CD4-positive, CD25-positive, alpha-beta regulatory T cell (primary cell): ENCODE results near the gene PCDHGC3. TPM values are rescaled to one million over a fixed set of nuclear protein-coding genes. Genes with fewer than 3 reads are reported as not detected.
A peak's percentile ranks its signal among the peaks of the same experiment; 100 is the strongest.
"Not testable (repeated sequence)": the region's sequence is repeated elsewhere in the genome, so short reads cannot be mapped to it uniquely, and the experiment has no call there.

ENCODE experiments used
- ATAC-seq, 2 donors: fragments of 150-1000 bp; cut with Tn5 transposase; one replicate each; pipeline ENCODE4 v1.10.0; 2021; ENCODE audit warnings: low read depth in 2 of 2, moderate number of reproducible peaks in 2 of 2, moderate library complexity in 1 of 2
- DNase-seq, 3 donors: peaks; one replicate each; pipeline versions ENCODE4 v3.0.0 to v3.0.0-alpha.2; 2012 to 2022; ENCODE audit warnings: mixed read lengths in 1 of 3
- H3K27ac ChIP-seq: one replicate; pipeline ENCODE4 v1.7.0; 2013; ENCODE audit warnings: mild to moderate bottlenecking, low read length; ENCODE audit not compliant: insufficient read depth, poor library complexity, severe bottlenecking
- H3K27me3 ChIP-seq: one replicate; pipeline ENCODE4 v1.7.0; 2013; ENCODE audit warnings: low read length; ENCODE audit not compliant: control insufficient read depth, insufficient read depth
- H3K36me3 ChIP-seq: one replicate; pipeline ENCODE4 v1.7.0; 2013; ENCODE audit warnings: mild to moderate bottlenecking, low read length, moderate library complexity; ENCODE audit not compliant: control insufficient read depth, insufficient read depth
- H3K4me1 ChIP-seq: 2 replicates; pipeline ENCODE4 v1.7.0; 2013; ENCODE audit warnings: mild to moderate bottlenecking, low read length; ENCODE audit not compliant: insufficient read depth, control insufficient read depth, poor library complexity, severe bottlenecking
- H3K4me3 ChIP-seq: one replicate; pipeline ENCODE4 v1.7.0; 2013; ENCODE audit warnings: low read depth, mild to moderate bottlenecking, low read length, moderate library complexity
- H3K9me3 ChIP-seq, 2 experiments: 1 replicate in 1 of 2; 2 replicates in 1 of 2; pipeline ENCODE4 v1.7.0; 2013; ENCODE audit warnings: low read length in 2 of 2, mild to moderate bottlenecking in 1 of 2, moderate library complexity in 1 of 2; ENCODE audit not compliant: control insufficient read depth in 2 of 2
- H3K27ac Mint-ChIP-seq, 3 donors: one replicate each; pipeline ENCODE4 v1.8.0; 2020 to 2022; ENCODE audit warnings: mild to moderate bottlenecking in 3 of 3, mixed read lengths in 3 of 3, moderate library complexity in 2 of 3
- H3K27me3 Mint-ChIP-seq: one replicate; pipeline ENCODE4 v1.8.0; 2022; ENCODE audit warnings: mild to moderate bottlenecking, mixed read lengths
- H3K36me3 Mint-ChIP-seq: one replicate; pipeline ENCODE4 v1.8.0; 2020; ENCODE audit warnings: mixed read lengths
- H3K4me1 Mint-ChIP-seq, 4 donors: one replicate each; pipeline ENCODE4 v1.8.0; 2020 to 2022; ENCODE audit warnings: mixed read lengths in 4 of 4, mild to moderate bottlenecking in 1 of 4
- H3K4me3 Mint-ChIP-seq, 4 donors: one replicate each; pipeline ENCODE4 v1.8.0; 2020 to 2022; ENCODE audit warnings: mild to moderate bottlenecking in 4 of 4, mixed read lengths in 4 of 4, moderate library complexity in 3 of 4
- H3K9me3 Mint-ChIP-seq, 7 donors: one replicate each; pipeline ENCODE4 v1.8.0; 2020 to 2022; ENCODE audit warnings: mixed read lengths in 7 of 7, mild to moderate bottlenecking in 3 of 7, moderate library complexity in 2 of 7
- polyA plus RNA-seq, 4 donors: library from polyadenylated mRNA; unstranded; fragments of 300-500 nt; fragmentation: Illumina TruSeq; gene quantifications; one replicate each; pipeline ENCODE4 v1.2.3, GENCODE V29; 2021
- total RNA-seq: library from RNA; stranded (reverse); gene quantifications from one replicate; pipeline ENCODE4 v1.2.3, GENCODE V29; 2022

Gene PCDHGC3
- 0.35 TPM for total RNA-seq
- polyA plus RNA-seq, result under 1 TPM in 1 of 4 donors, not detected in 3; 0.09 TPM

DNA sequence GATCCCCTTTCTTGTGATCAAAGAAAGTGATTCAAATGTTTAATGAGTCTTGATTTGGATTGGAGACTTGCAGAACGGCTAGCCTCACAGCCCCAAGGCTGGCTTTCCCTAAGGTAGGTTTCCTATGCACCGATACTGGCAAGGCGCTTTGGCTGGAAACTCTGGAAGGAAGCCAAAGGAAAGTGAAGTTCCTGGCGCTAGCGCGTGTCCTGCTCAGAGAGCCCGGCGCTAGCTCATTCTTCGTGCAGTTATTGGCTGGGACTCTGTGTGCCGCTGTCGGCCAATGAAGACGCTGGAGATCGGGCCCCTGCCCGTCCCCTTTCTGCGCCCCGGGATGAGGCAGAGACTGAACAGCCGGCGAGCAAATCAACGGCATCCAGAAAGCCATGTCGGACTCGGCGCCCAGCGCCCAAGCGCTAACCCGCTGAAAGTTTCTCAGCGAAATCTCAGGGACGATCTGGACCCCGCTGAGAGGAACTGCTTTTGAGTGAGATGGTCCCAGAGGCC lies at the start of gene PCDHGC3:
Gene PCDHGC3 (plus strand): TSS at position 342 of the 507 bp plus-strand sequence. CDS start 151 bp downstream, at position 493.
- no peaks in the 10 kb centered on the region for H3K36me3 Mint-ChIP-seq
- peak within 1 kb of the TSS; percentile 4 to 90 (median 81) for H3K4me3 Mint-ChIP-seq
- Histone ChIP-seq H3K36me3 (no peaks in the 10 kb centered on the region), H3K4me1 (peaks cover 17% of the 10 kb centered on the region), H3K27ac (no peak within 1 kb of the TSS), H3K4me3 (peak within 1 kb of the TSS; percentile 32), H3K27me3 (peaks cover 47% of the 10 kb centered on the region), H3K9me3 (no peaks in the 10 kb centered on the region)
- ATAC-seq (peak; percentile 58 to 59), DNase-seq (peak in 1 of 3 donors; percentile 28)
- H3K4me1 Mint-ChIP-seq, result peaks cover 0 to 22% (median 10%) of the 10 kb centered on the region in 4 donors
- peaks cover 0 to 1% (median 0%) of the 10 kb centered on the region in 7 donors for H3K9me3 Mint-ChIP-seq
- peak within 1 kb of the TSS in 1 of 3 donors; percentile 44 for H3K27ac Mint-ChIP-seq
- H3K27me3 Mint-ChIP-seq, result peaks cover 67% of the 10 kb centered on the region

DNA sequence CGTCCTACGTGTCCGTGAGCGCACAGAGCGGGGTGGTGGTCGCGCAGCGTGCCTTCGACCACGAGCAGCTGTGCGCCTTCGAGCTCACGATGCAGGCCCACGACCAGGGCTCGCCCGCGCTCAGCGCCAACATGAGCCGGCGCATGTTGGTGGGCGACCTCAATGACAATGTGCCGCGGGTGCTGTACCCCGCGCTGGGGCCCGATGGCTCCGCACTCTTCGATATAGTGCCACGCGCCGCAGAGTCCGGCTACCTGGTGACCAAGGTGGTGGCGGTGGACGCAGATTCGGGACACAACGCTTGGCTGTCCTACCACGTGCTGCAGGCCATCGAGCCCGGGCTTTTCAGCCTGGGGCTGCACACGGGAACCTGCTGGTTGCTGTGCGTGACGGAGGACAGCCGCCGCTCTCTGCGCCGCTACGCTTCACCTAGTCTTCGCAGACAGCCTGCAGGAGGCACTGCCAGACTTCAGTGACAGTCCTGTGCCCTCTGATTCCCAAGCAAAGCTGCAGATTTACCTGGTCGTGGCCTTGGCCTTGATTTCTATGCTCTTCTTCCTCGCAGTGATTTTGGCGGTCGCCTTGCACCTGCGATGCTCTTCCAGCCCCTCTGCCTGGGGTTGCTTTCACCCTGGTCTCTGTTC lies 47.9 kb upstream of the PCDHGC3 start:
- Mint-ChIP-seq H3K27ac (no peak overlapping the region), H3K9me3 (peaks cover 0 to 42% (median 9%) of the 10 kb centered on the region in 7 donors)

DNA sequence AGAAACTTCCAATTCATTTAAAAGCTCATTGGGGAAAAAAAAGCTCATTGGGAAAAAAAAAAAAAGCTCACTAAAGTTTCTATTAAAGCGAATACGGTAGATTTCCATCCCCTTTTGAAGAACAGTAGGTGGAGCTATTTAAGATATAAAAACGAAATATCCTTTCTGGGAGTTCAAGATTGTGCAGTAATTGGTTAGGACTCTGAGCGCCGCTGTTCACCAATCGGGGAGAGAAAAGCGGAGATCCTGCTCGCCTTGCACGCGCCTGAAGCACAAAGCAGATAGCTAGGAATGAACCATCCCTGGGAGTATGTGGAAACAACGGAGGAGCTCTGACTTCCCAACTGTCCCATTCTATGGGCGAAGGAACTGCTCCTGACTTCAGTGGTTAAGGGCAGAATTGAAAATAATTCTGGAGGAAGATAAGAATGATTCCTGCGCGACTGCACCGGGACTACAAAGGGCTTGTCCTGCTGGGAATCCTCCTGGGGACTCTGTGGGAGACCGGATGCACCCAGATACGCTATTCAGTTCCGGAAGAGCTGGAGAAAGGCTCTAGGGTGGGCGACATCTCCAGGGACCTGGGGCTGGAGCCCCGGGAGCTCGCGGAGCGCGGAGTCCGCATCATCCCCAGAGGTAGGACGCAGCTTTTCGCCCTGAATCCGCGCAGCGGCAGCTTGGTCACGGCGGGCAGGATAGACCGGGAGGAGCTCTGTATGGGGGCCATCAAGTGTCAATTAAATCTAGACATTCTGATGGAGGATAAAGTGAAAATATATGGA lies 45.2 kb upstream of the PCDHGC3 start, which contains the start of gene PCDHGA12:
Gene PCDHGA12 (plus strand): TSS at position 176 of the 782 bp plus-strand sequence. CDS start 253 bp downstream, at position 429.
- DNase-seq, result peak in 1 of 3 donors; percentile 46
- peak within 1 kb of the TSS in 1 of 3 donors; percentile 43 for H3K27ac Mint-ChIP-seq
- peak in 1 of 2 donors; percentile 37 for ATAC-seq
- Histone ChIP-seq H3K4me1 (no peaks in the 10 kb centered on the region), H3K27me3 (peaks cover 20% of the 10 kb centered on the region), H3K36me3 (no peaks in the 10 kb centered on the region), H3K9me3 (peaks cover 6 to 21% of the 10 kb centered on the region in 2 experiments), H3K4me3 (no peak within 1 kb of the TSS), H3K27ac (no peak within 1 kb of the TSS)
- peaks cover 41% of the 10 kb centered on the region for H3K27me3 Mint-ChIP-seq
- H3K36me3 Mint-ChIP-seq, result peaks cover 10% of the 10 kb centered on the region
- peaks cover 3 to 19% (median 4%) of the 10 kb centered on the region in 4 donors for H3K4me1 Mint-ChIP-seq
- peak within 1 kb of the TSS; percentile 35 to 77 (median 66) for H3K4me3 Mint-ChIP-seq
- peaks cover 0 to 45% (median 8%) of the 10 kb centered on the region in 7 donors for H3K9me3 Mint-ChIP-seq

More for the DNA sequence above, 47.9 kb upstream of the PCDHGC3 start:
- DNase-seq (no peak), ATAC-seq (no peak)
- no peak overlapping the region for H3K27ac ChIP-seq
- peaks cover 28% of the 10 kb centered on the region for H3K27me3 ChIP-seq
- Mint-ChIP-seq H3K36me3 (peaks cover 10% of the 10 kb centered on the region), H3K27me3 (peaks cover 41% of the 10 kb centered on the region), H3K4me1 (peaks cover 3 to 19% (median 4%) of the 10 kb centered on the region in 4 donors), H3K4me3 (no peak overlapping the region)
- H3K36me3 ChIP-seq, result no peaks in the 10 kb centered on the region
- H3K4me3 ChIP-seq, result no peak overlapping the region
- H3K9me3 ChIP-seq, result peaks cover 6 to 26% of the 10 kb centered on the region in 2 experiments
- no peaks in the 10 kb centered on the region for H3K4me1 ChIP-seq

DNA sequence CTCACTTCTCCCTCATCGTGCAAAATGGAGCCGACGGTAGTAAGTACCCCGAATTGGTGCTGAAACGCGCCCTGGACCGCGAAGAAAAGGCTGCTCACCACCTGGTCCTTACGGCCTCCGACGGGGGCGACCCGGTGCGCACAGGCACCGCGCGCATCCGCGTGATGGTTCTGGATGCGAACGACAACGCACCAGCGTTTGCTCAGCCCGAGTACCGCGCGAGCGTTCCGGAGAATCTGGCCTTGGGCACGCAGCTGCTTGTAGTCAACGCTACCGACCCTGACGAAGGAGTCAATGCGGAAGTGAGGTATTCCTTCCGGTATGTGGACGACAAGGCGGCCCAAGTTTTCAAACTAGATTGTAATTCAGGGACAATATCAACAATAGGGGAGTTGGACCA lies 44.5 kb upstream of the PCDHGC3 start:
- Mint-ChIP-seq H3K4me1 (peaks cover 3 to 19% (median 4%) of the 10 kb centered on the region in 4 donors), H3K27me3 (peaks cover 37% of the 10 kb centered on the region), H3K4me3 (peak overlapping the region in 3 of 4 donors; percentile 35 to 72 (median 60)), H3K9me3 (peaks cover 0 to 45% (median 8%) of the 10 kb centered on the region in 7 donors), H3K27ac (peak overlapping the region in 1 of 3 donors; percentile 43), H3K36me3 (peaks cover 10% of the 10 kb centered on the region)
- no peaks in the 10 kb centered on the region for H3K36me3 ChIP-seq
- H3K27me3 ChIP-seq, result peaks cover 16% of the 10 kb centered on the region
- H3K9me3 ChIP-seq, result peaks cover 6 to 21% of the 10 kb centered on the region in 2 experiments
- no peak overlapping the region for H3K4me3 ChIP-seq
- ATAC-seq, result no peak
- DNase-seq, result no peak
- H3K4me1 ChIP-seq, result no peaks in the 10 kb centered on the region
- H3K27ac ChIP-seq, result no peak overlapping the region

DNA sequence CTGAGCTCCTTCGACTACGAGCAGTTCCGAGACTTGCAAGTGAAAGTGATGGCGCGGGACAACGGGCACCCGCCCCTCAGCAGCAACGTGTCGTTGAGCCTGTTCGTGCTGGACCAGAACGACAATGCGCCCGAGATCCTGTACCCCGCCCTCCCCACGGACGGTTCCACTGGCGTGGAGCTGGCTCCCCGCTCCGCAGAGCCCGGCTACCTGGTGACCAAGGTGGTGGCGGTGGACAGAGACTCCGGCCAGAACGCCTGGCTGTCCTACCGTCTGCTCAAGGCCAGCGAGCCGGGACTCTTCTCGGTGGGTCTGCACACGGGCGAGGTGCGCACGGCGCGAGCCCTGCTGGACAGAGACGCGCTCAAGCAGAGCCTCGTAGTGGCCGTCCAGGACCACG lies 43.5 kb upstream of the PCDHGC3 start:
- peaks cover 0 to 40% (median 8%) of the 10 kb centered on the region in 7 donors for H3K9me3 Mint-ChIP-seq
- H3K27me3 Mint-ChIP-seq, result peaks cover 37% of the 10 kb centered on the region
- H3K4me1 ChIP-seq, H3K4me3 Mint-ChIP-seq, H3K4me3 ChIP-seq, H3K36me3 Mint-ChIP-seq, H3K27ac ChIP-seq, H3K27ac Mint-ChIP-seq, DNase-seq, H3K36me3 ChIP-seq, ATAC-seq: not testable (repeated sequence)
- peaks cover 3 to 19% (median 4%) of the 10 kb centered on the region in 4 donors for H3K4me1 Mint-ChIP-seq
- peaks cover 17% of the 10 kb centered on the region for H3K27me3 ChIP-seq
- peaks cover 6 to 21% of the 10 kb centered on the region in 2 experiments for H3K9me3 ChIP-seq

DNA sequence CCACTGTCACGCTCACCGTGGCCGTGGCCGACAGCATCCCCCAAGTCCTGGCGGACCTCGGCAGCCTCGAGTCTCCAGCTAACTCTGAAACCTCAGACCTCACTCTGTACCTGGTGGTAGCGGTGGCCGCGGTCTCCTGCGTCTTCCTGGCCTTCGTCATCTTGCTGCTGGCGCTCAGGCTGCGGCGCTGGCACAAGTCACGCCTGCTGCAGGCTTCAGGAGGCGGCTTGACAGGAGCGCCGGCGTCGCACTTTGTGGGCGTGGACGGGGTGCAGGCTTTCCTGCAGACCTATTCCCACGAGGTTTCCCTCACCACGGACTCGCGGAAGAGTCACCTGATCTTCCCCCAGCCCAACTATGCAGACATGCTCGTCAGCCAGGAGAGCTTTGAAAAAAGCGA lies 43.0 kb upstream of the PCDHGC3 start:
- ATAC-seq, H3K36me3 Mint-ChIP-seq, H3K4me3 Mint-ChIP-seq, DNase-seq, H3K4me3 ChIP-seq, H3K27ac ChIP-seq, H3K4me1 ChIP-seq, H3K36me3 ChIP-seq, H3K27ac Mint-ChIP-seq: not testable (repeated sequence)
- Histone ChIP-seq H3K27me3 (peaks cover 17% of the 10 kb centered on the region), H3K9me3 (peaks cover 6 to 21% of the 10 kb centered on the region in 2 experiments)
- Mint-ChIP-seq H3K27me3 (peaks cover 37% of the 10 kb centered on the region), H3K4me1 (peaks cover 3 to 19% (median 4%) of the 10 kb centered on the region in 4 donors), H3K9me3 (peaks cover 0 to 40% (median 8%) of the 10 kb centered on the region in 7 donors)

DNA sequence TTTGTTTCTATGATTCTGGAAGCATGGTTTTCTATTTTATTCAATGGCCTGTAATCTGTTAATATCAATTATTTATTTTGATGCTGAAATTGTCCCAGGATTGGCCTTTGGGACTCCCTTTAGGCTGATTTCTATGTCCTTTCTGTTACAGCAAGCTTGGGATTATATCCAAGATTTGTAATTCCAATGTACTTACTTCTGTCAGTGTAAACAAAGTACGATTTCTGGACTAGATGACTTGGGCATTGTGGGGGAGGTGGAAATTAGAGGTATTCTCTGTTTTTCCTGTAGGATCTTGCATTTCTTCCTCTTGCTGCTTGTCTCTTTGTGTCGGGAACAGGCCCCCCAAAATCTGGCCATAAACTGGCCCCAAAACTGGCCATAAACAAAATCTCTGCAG lies 41.8 kb upstream of the PCDHGC3 start:
- no peak overlapping the region for H3K4me3 Mint-ChIP-seq
- H3K27me3 Mint-ChIP-seq, result peaks cover 30% of the 10 kb centered on the region
- no peak overlapping the region for H3K4me3 ChIP-seq
- peaks cover 13% of the 10 kb centered on the region for H3K27me3 ChIP-seq
- ATAC-seq (no peak), DNase-seq (no peak)
- no peaks in the 10 kb centered on the region for H3K36me3 ChIP-seq
- H3K9me3 ChIP-seq, result peaks cover 6 to 21% of the 10 kb centered on the region in 2 experiments
- H3K4me1 Mint-ChIP-seq, result peaks cover 3 to 19% (median 4%) of the 10 kb centered on the region in 4 donors
- peaks cover 10% of the 10 kb centered on the region for H3K36me3 Mint-ChIP-seq
- H3K27ac Mint-ChIP-seq, result no peak overlapping the region
- H3K4me1 ChIP-seq, result no peaks in the 10 kb centered on the region
- peaks cover 0 to 34% (median 5%) of the 10 kb centered on the region in 7 donors for H3K9me3 Mint-ChIP-seq
- no peak overlapping the region for H3K27ac ChIP-seq
